GM20000 (cell line): ENCODE data around the gene LY6G6F.
A peak's percentile ranks its signal among the peaks of the same experiment; 100 is the strongest.

ENCODE experiments used
- DNase-seq: peaks from one replicate; pipeline ENCODE4 v3.0.0; 2012; ENCODE audit warnings: low spot score
- TF ChIP-seq, protein P1 (sequence below): IDR thresholded peaks from 2 replicates; pipeline ENCODE4 v1.5.1; 2012; ENCODE audit warnings: mild to moderate bottlenecking, control low read depth; ENCODE audit errors: extremely low read depth, missing control alignments

Gene LY6G6F

DNA sequence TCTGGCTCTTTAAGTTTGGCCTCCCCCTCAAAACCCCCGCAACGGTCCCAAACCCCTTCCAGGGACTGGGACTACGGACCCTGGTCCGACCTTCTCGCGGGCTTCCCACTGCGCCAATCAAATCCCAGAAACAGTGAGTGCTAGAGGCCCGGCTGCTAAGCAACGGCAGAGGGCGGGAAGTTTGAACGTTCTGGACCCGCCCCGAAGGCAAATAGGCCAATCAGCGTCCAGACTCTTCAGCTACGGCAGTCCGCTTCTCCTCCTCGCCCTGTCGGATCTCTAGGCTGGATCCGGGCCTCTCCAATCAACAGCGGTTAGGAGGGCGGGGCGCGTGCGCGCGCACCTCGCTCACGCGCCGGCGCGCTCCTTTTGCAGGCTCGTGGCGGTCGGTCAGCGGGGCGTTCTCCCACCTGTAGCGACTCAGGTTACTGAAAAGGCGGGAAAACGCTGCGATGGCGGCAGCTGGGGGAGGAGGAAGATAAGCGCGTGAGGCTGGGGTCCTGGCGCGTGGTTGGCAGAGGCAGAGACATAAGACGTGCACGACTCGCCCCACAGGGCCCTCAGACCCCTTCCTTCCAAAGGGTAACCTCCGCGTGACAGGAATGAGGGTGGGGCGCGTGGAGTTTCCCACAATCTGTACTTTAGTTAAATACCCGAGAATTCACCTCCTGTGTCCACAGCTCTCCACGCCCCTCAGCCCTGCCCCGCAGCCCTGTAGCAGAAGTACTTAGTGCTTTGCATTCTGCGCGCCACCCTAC, 33.2 kb downstream of the LY6G6F start, which contains the start of gene MSH5:
TSS of gene MSH5 (plus strand) at position 367 of the 758 bp plus-strand sequence. CDS start 462 bp downstream, outside the sequence.
- TF ChIP-seq, protein P1, sequence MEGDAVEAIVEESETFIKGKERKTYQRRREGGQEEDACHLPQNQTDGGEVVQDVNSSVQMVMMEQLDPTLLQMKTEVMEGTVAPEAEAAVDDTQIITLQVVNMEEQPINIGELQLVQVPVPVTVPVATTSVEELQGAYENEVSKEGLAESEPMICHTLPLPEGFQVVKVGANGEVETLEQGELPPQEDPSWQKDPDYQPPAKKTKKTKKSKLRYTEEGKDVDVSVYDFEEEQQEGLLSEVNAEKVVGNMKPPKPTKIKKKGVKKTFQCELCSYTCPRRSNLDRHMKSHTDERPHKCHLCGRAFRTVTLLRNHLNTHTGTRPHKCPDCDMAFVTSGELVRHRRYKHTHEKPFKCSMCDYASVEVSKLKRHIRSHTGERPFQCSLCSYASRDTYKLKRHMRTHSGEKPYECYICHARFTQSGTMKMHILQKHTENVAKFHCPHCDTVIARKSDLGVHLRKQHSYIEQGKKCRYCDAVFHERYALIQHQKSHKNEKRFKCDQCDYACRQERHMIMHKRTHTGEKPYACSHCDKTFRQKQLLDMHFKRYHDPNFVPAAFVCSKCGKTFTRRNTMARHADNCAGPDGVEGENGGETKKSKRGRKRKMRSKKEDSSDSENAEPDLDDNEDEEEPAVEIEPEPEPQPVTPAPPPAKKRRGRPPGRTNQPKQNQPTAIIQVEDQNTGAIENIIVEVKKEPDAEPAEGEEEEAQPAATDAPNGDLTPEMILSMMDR: no peak
- DNase-seq: peak; percentile 95

DNA sequence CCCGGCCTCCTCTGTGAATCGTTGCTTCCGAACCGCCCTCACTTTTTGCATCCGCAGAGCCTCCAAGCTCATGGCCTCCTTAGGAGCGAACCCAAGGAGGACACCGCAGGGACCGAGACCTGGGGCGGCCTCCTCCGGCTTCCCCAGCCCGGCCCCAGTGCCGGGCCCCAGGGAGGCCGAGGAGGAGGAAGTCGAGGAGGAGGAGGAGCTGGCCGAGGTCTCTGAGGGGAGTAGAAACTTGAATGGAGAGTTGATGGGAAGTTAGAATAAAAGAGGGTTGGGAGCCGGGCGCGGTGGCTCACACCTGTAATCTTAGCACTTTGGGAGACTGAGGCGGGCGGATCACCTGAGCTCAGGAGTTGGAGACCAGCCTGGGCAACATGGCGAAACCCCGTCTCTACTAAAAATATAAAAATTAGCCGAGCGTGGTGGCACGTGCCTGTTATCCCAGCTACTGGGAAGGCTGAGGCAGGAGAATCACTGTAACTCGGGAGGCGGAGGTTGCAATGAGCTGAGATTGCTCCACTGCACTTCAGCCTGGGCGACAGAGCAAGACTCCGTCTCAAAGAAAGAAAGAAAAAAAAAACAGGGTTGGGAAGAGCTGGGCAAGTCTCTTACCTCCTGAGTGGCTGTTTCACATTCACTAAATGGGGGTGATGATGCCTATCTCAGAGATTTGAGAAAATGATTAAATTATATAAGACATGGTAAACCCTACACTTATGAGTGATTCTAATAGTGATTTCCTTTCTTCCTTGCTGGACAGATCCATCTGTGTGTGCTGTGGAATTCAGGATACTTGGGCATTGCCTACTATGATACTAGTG, 33.9 kb downstream of the LY6G6F start:
- DNase-seq: no peak
- TF ChIP-seq, protein P1: no peak

DNA sequence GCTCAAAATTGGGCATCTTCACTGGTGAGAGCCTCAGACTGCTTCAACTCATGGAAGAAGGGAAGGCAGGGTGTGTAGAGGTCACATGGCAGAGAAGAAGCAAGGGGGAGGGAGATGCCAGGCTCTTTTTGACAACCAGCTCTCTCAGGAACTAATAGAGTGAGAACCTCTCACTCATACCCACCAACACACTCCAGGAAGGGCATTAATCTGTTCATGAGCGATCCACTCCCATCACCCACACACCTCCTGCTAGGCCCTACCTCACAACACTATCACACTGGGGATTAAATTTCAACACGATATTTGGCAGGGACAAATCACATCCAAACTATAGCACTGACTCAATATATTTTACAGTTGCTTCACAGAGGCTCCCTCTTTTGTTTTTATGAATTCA, 35.1 kb downstream of the LY6G6F start:
- TF ChIP-seq, protein P1: no peak
- no peak for DNase-seq

DNA sequence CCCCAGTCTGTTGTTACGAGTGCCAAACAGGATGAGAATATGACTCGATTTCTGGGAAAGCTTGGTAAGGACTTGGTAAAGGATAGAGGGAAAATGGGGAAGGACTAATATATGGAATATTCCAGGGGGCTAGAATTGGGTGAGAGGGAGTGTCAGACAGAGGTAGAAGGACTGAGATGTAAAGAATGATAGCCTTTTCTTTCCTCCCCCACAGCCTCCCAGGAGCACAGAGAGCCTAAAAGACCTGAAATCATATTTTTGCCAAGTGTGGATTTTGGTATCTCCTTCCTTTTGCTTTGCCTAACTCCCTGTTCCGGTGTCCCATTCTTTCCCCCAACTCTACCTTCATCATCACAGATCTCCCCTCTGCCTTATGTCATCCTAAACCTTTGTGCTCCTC, 36.2 kb downstream of the LY6G6F start:
- DNase-seq: no peak
- TF ChIP-seq, protein P1: no peak

DNA sequence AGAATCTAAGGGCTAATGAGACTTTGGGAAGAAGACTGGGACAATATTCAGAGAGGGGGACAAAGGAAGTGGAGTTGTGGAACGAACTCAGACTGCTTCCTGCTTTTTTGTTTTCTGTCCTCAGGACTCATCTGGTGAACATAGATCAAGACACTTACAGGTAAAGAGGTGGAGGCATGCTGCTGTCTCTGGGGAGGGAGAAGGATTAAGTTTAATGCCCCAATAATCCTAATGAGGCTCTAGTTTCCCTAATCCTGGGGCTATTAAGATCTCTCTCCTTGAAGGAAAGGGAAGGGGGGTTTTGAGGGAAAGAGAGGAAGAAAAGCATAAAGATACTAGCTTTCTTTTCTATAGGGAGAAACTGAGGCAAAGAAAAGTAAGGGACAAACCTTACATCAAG, 37.8 kb downstream of the LY6G6F start:
- TF ChIP-seq, protein P1: no peak
- DNase-seq: no peak

DNA sequence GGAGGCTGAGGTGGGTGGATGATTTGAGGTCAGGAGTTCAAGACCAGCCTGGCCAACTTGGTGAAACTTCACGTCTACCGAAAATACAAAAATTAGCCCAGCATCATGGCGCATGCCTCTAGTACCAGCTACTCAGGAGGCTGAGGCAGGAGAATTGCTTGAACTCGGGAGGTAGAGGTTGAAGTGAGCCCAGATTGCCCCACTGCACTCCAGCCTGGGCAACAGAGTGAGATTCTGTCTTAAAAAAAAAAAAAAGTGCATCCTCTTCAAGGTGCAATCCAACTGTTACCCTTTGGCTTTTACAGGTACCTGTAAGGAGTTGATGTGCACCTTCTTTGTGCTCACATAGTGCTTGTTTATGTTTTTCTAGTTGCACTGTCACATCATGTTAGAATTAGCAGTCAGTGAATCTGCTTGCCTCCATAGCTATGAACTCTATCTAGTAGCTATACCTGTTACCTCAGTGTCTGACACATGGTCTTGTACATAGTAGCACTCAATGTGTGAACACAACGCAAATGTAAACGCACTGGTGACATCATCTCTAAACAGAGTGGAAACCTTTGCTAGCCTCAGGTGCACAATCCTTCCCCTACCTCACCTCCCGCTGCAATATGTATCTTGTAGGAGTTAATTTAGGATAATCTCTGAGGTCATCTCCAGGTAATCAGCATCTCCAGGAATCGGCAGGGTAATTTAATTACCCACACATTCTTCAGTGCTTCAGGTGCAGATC, 42.8 kb downstream of the LY6G6F start:
- TF ChIP-seq, protein P1: no peak
- DNase-seq: no peak
